ENCODE measurements around the gene PRR18. TPM values are rescaled to one million over a fixed set of nuclear protein-coding genes. Genes with fewer than 3 reads are reported as not detected.

PRR18 gene
- total and polyA plus RNA-seq, 2 of the 13 experiments (the other 11 are each of a cell fraction or from before 2014, with no cell fraction given) = 0.04 TPM

DNA sequence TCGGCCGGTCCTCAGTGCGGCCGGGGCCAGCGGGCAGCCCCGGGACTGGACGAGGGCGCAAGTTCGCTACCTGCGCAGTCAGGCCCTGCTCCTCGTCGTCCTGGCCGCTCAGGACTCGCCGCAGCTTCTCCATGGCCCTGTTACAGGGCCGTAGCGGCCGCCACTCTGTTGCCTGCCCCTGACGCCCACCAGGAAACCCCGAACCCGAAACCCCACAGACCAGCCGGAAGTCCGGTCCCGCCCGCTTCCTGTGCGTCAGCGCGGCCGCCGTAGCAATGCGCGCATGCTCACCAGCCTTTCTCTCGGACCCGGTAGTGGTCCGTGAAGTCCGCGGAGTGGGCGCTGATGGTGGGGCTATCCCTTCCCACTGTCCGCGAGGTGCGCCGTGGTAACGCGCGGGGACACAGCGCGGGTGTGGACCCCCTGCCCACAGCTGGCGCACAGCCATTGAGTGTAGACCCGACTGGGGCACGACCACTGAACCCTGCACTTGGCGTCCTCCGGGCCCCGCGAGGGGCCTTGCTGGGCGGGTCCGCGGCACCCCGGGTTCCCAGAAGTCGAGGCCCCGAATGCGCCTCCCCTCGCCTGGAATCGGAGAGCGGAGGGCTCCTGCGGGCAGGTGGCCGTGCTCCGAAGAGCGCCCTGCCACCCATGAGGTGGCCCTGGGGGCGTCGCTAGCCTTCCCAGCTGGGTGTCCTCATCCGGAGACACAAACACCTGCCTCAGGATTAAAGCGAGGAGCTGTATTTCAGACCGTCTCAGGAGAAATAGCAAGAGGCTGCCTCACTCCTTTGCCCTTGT lies 34.4 kb upstream of the PRR18 start, which contains the start of gene SFT2D1 (continued):
- TF ChIP-seq, protein P1, sequence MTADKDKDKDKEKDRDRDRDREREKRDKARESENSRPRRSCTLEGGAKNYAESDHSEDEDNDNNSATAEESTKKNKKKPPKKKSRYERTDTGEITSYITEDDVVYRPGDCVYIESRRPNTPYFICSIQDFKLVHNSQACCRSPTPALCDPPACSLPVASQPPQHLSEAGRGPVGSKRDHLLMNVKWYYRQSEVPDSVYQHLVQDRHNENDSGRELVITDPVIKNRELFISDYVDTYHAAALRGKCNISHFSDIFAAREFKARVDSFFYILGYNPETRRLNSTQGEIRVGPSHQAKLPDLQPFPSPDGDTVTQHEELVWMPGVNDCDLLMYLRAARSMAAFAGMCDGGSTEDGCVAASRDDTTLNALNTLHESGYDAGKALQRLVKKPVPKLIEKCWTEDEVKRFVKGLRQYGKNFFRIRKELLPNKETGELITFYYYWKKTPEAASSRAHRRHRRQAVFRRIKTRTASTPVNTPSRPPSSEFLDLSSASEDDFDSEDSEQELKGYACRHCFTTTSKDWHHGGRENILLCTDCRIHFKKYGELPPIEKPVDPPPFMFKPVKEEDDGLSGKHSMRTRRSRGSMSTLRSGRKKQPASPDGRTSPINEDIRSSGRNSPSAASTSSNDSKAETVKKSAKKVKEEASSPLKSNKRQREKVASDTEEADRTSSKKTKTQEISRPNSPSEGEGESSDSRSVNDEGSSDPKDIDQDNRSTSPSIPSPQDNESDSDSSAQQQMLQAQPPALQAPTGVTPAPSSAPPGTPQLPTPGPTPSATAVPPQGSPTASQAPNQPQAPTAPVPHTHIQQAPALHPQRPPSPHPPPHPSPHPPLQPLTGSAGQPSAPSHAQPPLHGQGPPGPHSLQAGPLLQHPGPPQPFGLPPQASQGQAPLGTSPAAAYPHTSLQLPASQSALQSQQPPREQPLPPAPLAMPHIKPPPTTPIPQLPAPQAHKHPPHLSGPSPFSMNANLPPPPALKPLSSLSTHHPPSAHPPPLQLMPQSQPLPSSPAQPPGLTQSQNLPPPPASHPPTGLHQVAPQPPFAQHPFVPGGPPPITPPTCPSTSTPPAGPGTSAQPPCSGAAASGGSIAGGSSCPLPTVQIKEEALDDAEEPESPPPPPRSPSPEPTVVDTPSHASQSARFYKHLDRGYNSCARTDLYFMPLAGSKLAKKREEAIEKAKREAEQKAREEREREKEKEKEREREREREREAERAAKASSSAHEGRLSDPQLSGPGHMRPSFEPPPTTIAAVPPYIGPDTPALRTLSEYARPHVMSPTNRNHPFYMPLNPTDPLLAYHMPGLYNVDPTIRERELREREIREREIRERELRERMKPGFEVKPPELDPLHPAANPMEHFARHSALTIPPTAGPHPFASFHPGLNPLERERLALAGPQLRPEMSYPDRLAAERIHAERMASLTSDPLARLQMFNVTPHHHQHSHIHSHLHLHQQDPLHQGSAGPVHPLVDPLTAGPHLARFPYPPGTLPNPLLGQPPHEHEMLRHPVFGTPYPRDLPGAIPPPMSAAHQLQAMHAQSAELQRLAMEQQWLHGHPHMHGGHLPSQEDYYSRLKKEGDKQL (CRISPR knock-in tag; IDR thresholded peaks at IDR 0.05; ENCODE audit: low read depth) = no peak
- no peak for TF ChIP-seq DPF2 (CRISPR knock-in tag; IDR thresholded peaks at IDR 0.05; ENCODE audit: borderline replicate concordance, low read depth)
- no peak for TF ChIP-seq ONECUT2 (CRISPR knock-in tag; IDR thresholded peaks at IDR 0.05)
- peak; percentile 99 for TF ChIP-seq BRD4 (CRISPR knock-in tag; IDR thresholded peaks at IDR 0.05)
- peak; percentile 51; the same call in 1 of the 2 replicates for TF ChIP-seq TOE1 (CRISPR knock-in tag; IDR thresholded peaks at IDR 0.05)
- TF ChIP-seq ZNF607 (CRISPR knock-in tag; IDR thresholded peaks at IDR 0.05; ENCODE audit: borderline replicate concordance) = peak; percentile 97
- TF ChIP-seq, protein P2, sequence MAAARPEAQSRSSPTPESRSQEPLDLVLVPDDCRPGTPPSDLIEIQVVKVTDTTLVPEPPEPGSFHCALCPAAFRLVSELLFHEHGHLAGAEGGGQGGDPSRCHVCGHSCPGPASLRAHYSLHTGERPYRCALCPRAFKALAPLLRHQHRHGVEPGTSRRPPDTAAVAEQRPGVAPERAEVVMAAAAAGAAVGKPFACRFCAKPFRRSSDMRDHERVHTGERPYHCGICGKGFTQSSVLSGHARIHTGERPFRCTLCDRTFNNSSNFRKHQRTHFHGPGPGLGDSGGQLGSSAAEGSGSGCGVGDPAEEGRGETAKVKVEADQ (CRISPR knock-in tag; IDR thresholded peaks at IDR 0.05; ENCODE audit: borderline replicate concordance) = peak; percentile 69; the same call in 1 of the 2 replicates
- no peak; the same call in 1 of the 2 replicates for TF ChIP-seq JUND (CRISPR knock-in tag; IDR thresholded peaks at IDR 0.05)
- no peak; the same call in 1 of the 2 replicates for TF ChIP-seq ZBTB21 (CRISPR knock-in tag; IDR thresholded peaks at IDR 0.05)
- TF ChIP-seq, protein P3, sequence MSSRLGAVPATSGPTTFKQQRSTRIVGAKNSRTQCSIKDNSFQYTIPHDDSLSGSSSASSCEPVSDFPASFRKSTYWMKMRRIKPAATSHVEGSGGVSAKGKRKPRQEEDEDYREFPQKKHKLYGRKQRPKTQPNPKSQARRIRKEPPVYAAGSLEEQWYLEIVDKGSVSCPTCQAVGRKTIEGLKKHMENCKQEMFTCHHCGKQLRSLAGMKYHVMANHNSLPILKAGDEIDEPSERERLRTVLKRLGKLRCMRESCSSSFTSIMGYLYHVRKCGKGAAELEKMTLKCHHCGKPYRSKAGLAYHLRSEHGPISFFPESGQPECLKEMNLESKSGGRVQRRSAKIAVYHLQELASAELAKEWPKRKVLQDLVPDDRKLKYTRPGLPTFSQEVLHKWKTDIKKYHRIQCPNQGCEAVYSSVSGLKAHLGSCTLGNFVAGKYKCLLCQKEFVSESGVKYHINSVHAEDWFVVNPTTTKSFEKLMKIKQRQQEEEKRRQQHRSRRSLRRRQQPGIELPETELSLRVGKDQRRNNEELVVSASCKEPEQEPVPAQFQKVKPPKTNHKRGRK (CRISPR knock-in tag; IDR thresholded peaks at IDR 0.05) = no peak; the same call in none of the 2 replicates
- TF ChIP-seq TP53 (CRISPR knock-in tag; conservative IDR thresholded peaks at IDR 0.05) = no peak; the same call in 1 of the 2 replicates
- TF ChIP-seq RARA (CRISPR knock-in tag; IDR thresholded peaks at IDR 0.05) = 0 out of 2 replicates have a peak, but pooled peaks have one; percentile 2
- TF ChIP-seq KDM4B (CRISPR knock-in tag; IDR thresholded peaks at IDR 0.05) = peak; percentile 34; the same call in 1 of the 2 replicates
- 0 out of 2 replicates have a peak, but pooled peaks have one; percentile 29 for TF ChIP-seq CHD4 (IDR thresholded peaks at IDR 0.05; ENCODE audit: borderline replicate concordance, low read length)
- TF ChIP-seq ZNF747 (CRISPR knock-in tag; IDR thresholded peaks at IDR 0.05; ENCODE audit: borderline replicate concordance) = no peak; the same call in 1 of the 2 replicates

All from HepG2 (cell line).